Measurements from ENCODE around the gene TTC24. TPM values are rescaled to one million over a fixed set of nuclear protein-coding genes. Genes with fewer than 3 reads are reported as not detected.

TTC24 gene
- total RNA-seq (not detected), polyA plus RNA-seq (ENCODE audit: insufficient read depth, low read depth, low replicate concordance) (0.38 TPM)
- long read RNA-seq, donor 1 = 0 reads
- long read RNA-seq, donor 2 = 0 reads

GRCh38 chr1:156579472-156579871, at the start of gene TTC24:
TSS of gene TTC24 (plus strand) at chr1:156579723. CDS start at chr1:156581365, 1,642 bp downstream.
- Histone ChIP-seq H3K27me3 (no peaks in the 10 kb centered on the region), H3K4me3 (no peak within 1 kb of the TSS), H3K9me3 (no peaks in the 10 kb centered on the region), H3K36me3 (ENCODE audit: low read depth, missing control alignments) (no peaks in the 10 kb centered on the region), H3K4me1 (no peaks in the 10 kb centered on the region), H3K27ac (no peak within 1 kb of the TSS)
- TF ChIP-seq, protein P1, sequence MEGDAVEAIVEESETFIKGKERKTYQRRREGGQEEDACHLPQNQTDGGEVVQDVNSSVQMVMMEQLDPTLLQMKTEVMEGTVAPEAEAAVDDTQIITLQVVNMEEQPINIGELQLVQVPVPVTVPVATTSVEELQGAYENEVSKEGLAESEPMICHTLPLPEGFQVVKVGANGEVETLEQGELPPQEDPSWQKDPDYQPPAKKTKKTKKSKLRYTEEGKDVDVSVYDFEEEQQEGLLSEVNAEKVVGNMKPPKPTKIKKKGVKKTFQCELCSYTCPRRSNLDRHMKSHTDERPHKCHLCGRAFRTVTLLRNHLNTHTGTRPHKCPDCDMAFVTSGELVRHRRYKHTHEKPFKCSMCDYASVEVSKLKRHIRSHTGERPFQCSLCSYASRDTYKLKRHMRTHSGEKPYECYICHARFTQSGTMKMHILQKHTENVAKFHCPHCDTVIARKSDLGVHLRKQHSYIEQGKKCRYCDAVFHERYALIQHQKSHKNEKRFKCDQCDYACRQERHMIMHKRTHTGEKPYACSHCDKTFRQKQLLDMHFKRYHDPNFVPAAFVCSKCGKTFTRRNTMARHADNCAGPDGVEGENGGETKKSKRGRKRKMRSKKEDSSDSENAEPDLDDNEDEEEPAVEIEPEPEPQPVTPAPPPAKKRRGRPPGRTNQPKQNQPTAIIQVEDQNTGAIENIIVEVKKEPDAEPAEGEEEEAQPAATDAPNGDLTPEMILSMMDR (IDR thresholded peaks at IDR 0.05) = no peak
- TF ChIP-seq POLR2A (IDR thresholded peaks at IDR 0.05) = no peak
- 87 to 89% methylated on average over 5 of the region's 5 CpGs for WGBS, 2 donors
- no peak for DNase-seq
- intact Hi-C loops (cut with DNase I; ENCODE audit: low total_unique reads) = no loop called here

DNA sequence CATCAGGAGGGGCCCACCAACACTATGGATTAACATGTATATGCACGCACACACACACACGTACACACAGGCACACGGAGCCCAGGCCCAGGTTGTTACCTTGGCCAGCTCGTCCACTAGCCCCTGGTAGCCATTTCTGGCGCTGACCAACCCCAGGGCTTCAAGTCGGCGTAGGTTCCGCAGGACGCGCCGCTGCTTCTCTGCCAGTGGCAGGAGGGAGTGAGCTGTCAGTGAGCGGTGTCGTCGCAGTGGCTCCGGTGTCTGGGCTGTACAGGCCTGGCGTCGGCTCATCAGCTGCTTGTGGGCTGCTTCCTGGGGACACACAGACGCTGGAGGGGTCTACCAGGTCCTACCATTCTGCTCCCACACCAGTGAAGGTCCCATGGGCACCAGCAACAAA, 49.5 kb upstream of the TTC24 start:
- H3K4me1 ChIP-seq = peaks cover 3% of the 10 kb centered on the region
- H3K4me3 ChIP-seq = no peak overlapping the region
- no peaks in the 10 kb centered on the region for H3K36me3 ChIP-seq (ENCODE audit: low read depth, missing control alignments)
- WGBS, 2 donors = 94 to 95% methylated on average over 11 to 18 of the region's 18 CpGs
- H3K9me3 ChIP-seq = no peaks in the 10 kb centered on the region
- H3K27ac ChIP-seq = no peak overlapping the region
- H3K27me3 ChIP-seq = no peaks in the 10 kb centered on the region
- intact Hi-C loops (cut with DNase I; ENCODE audit: low total_unique reads) = no loop called here
- TF ChIP-seq, protein P1 (IDR thresholded peaks at IDR 0.05) = no peak
- no peak for TF ChIP-seq POLR2A (IDR thresholded peaks at IDR 0.05)
- DNase-seq = no peak

DNA sequence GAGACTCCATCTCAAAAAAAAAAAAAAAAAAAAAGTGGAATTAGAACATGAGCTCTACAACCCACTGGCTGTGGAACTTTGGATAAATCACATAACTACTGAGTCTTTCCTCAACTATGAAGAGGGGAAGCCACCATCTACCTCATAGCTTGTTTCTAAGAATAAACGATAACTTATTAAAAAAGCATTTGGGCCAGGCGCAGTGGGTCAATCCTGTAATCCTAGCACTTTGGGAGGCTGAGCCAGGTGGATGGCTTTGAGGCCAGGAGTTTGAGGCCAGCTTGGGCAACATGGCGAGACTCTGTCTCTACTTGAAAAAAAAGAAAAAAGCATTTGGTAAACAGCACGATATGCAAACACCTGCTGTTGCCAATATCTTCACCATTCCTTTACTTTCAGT, 47.1 kb upstream of the TTC24 start:
- WGBS, 2 donors = 90 to 93% methylated on average over 4 of the region's 4 CpGs
- no peaks in the 10 kb centered on the region for H3K9me3 ChIP-seq
- DNase-seq = no peak
- H3K36me3 ChIP-seq (ENCODE audit: low read depth, missing control alignments) = no peaks in the 10 kb centered on the region
- no peak overlapping the region for H3K4me3 ChIP-seq
- intact Hi-C loops (cut with DNase I; ENCODE audit: low total_unique reads) = no loop called here
- H3K27ac ChIP-seq = no peak overlapping the region
- no peaks in the 10 kb centered on the region for H3K4me1 ChIP-seq
- no peaks in the 10 kb centered on the region for H3K27me3 ChIP-seq
- TF ChIP-seq, protein P1 (IDR thresholded peaks at IDR 0.05) = no peak
- no peak for TF ChIP-seq POLR2A (IDR thresholded peaks at IDR 0.05)

- Histone ChIP-seq H3K4me1 (no peaks in the 10 kb centered on the region), H3K36me3 (ENCODE audit: low read depth, missing control alignments) (no peaks in the 10 kb centered on the region), H3K27ac (no peak overlapping the region), H3K27me3 (no peaks in the 10 kb centered on the region), H3K4me3 (no peak overlapping the region), H3K9me3 (no peaks in the 10 kb centered on the region)
- intact Hi-C loops (cut with DNase I; ENCODE audit: low total_unique reads) = no loop called here
- DNase-seq = no peak
- TF ChIP-seq, protein P1 (IDR thresholded peaks at IDR 0.05) = no peak
- no peak for TF ChIP-seq POLR2A (IDR thresholded peaks at IDR 0.05)
- WGBS, 2 donors = 90 to 91% methylated on average over 10 to 11 of the region's 11 CpGs
Measured at GRCh38 chr1:156533568-156534220, 45.8 kb upstream of the TTC24 start.
